HepG2 (cell line): ENCODE results near the gene TMED5. TPM values are rescaled to one million over a fixed set of nuclear protein-coding genes. Genes with fewer than 3 reads are reported as not detected.
"Not testable (repeated sequence)": the region's sequence is repeated elsewhere in the genome, so short reads cannot be mapped to it uniquely, and the experiment has no call there.

Experiments
- ATAC-seq: fragments of 200-7000 bp; cut with Tn5 transposase; 3 replicates; pipeline ENCODE4 v1.9.1; 2020; ENCODE audit warnings: mild to moderate bottlenecking, moderate library complexity
- BruUV-seq: library from RNA; stranded (reverse); fragments of 400-500 nt; replicated peaks from 2 replicates; lab custom pipeline; 2021; lab: Mats Ljungman, UMichigan
- CTCF ChIA-PET: fragments of 300-600 bp; formaldehyde crosslinking; extraction: SDS; loops from one replicate; lab custom pipeline; 2021; ENCODE audit warnings: low total read pairs, inconsistent platforms, low intra/inter-chr PET ratio; lab: Yijun Ruan, JAX
- POLR2A ChIA-PET: fragments of 350-600 bp; sonication (Branson Sonifier 250); formaldehyde crosslinking; loops from one replicate; lab custom pipeline; 2020; ENCODE audit warnings: antibody characterized with exemption, inconsistent platforms; lab: Yijun Ruan, JAX
- DNase-seq: peaks from one replicate; pipeline ENCODE4 v3.0.0-alpha.2; 2015; ENCODE audit warnings: low spot score
- FAIRE-seq: peaks from 3 replicates; lab custom pipeline; 2011; peaks lifted over from hg19 to GRCh38; lab: Jason Lieb, UNC
- H2AFZ ChIP-seq: one replicate; pipeline ENCODE4 v1.6.1; 2011; ENCODE audit warnings: low read length, inconsistent platforms
- H3K27ac ChIP-seq: fragments of 300-600 bp; 3 replicates; pipeline ENCODE4 v1.8.0; 2011; ENCODE audit warnings: mixed run types, mild to moderate bottlenecking, mixed read lengths, low read length, inconsistent platforms; ENCODE audit not compliant: insufficient read depth; ENCODE audit errors: extremely low read length
- H3K27me3 ChIP-seq, 2 experiments: fragments of 200-600 bp in 1 of 2; 2 replicates in 1 of 2; 3 replicates in 1 of 2; pipeline versions ENCODE4 v1.6.0 to v1.8.0; 2011; ENCODE audit warnings: low read length in 2 of 2, mild to moderate bottlenecking in 2 of 2, moderate library complexity in 2 of 2, inconsistent platforms in 1 of 2; ENCODE audit not compliant: insufficient read depth in 2 of 2, control insufficient read depth in 1 of 2
- H3K36me3 ChIP-seq, 2 experiments: fragments of 200-600 bp in 1 of 2; replicated peaks in 1 of 2; 2 replicates in 1 of 2; 3 replicates in 1 of 2; pipeline versions ENCODE4 v1.5.1 to v1.8.0; 2011; ENCODE audit warnings: low read length in 2 of 2, inconsistent platforms in 1 of 2; ENCODE audit not compliant: insufficient read depth in 2 of 2, control insufficient read depth in 1 of 2
- H3K4me1 ChIP-seq: 2 replicates; pipeline ENCODE4 v1.5.1; 2012; ENCODE audit warnings: low read length, inconsistent platforms; ENCODE audit not compliant: insufficient read depth
- H3K4me2 ChIP-seq: 2 replicates; pipeline ENCODE4 v1.6.0; 2011; ENCODE audit warnings: low read depth, low read length, inconsistent platforms
- H3K4me3 ChIP-seq, 3 experiments: fragments of 200-600 bp in 1 of 3; sonication (generic), shearing (Covaris generic) in 1 of 3; replicated peaks in 1 of 3; 2 replicates each; pipeline ENCODE4 v1.5.1; 2011 to 2016; ENCODE audit warnings: low read length in 3 of 3, inconsistent platforms in 2 of 3, low read depth in 2 of 3, mild to moderate bottlenecking in 2 of 3, control low read depth in 1 of 3, mixed read lengths in 1 of 3; ENCODE audit not compliant: insufficient read depth in 1 of 3
- H3K79me2 ChIP-seq: one replicate; pipeline ENCODE4 v1.6.1; 2011; ENCODE audit warnings: low read length, inconsistent platforms; ENCODE audit not compliant: insufficient read depth
- H3K9ac ChIP-seq: 2 replicates; pipeline ENCODE4 v1.6.0; 2011; ENCODE audit warnings: mild to moderate bottlenecking, low read depth, low read length, inconsistent platforms; ENCODE audit not compliant: insufficient read depth
- H3K9me3 ChIP-seq: 2 replicates; pipeline ENCODE4 v1.5.1; 2012; ENCODE audit warnings: mild to moderate bottlenecking, low read length
- H4K20me1 ChIP-seq: 2 replicates; pipeline ENCODE4 v1.6.0; 2011; ENCODE audit warnings: inconsistent platforms, mild to moderate bottlenecking, low read length, moderate library complexity; ENCODE audit not compliant: insufficient read depth
- KAT2B ChIP-seq: fragments of 150-350 bp; IDR thresholded peaks from 2 replicates; pipeline ENCODE4 v1.6.1; 2014; ENCODE audit warnings: low read depth, low read length, borderline replicate concordance
- NFRKB ChIP-seq: fragments of 450-650 bp; IDR thresholded peaks from 2 replicates; pipeline ENCODE4 v1.6.1; 2017
- PRDM15 ChIP-seq: sonication (generic); formaldehyde crosslinking; IDR thresholded peaks from 2 replicates; pipeline ENCODE4 v1.4.0; 2020; ENCODE audit warnings: missing genetic modification reagents
- THYN1 ChIP-seq: sonication (generic); formaldehyde crosslinking; IDR thresholded peaks from 2 replicates; pipeline ENCODE4 v1.8.1; 2023; ENCODE audit warnings: low read depth, mild to moderate bottlenecking, moderate library complexity, missing genetic modification reagents, borderline replicate concordance
- ZBTB14 ChIP-seq: sonication (generic); formaldehyde crosslinking; IDR thresholded peaks from 2 replicates; pipeline ENCODE4 v1.4.0; 2020; ENCODE audit warnings: missing genetic modification reagents
- ZNF83 ChIP-seq: sonication (generic); formaldehyde crosslinking; IDR thresholded peaks from 2 replicates; pipeline ENCODE4 v1.4.0; 2020; ENCODE audit warnings: missing genetic modification reagents, mild to moderate bottlenecking, borderline replicate concordance
- WGBS: methylation state at CpG from one replicate; pipeline ENCODE4 v1.1.6; 2017; ENCODE audit warnings: low lambda C conversion rate; 5-methylcytosine and 5-hydroxymethylcytosine counted together
- in situ Hi-C: cut with HindIII; loops from 2 replicates; pipeline ENCODE4 v1.10.0; 2017; ENCODE audit warnings: low pct_unique_long_range_greater_than_20kb; ENCODE audit not compliant: extremely low pct_ligation_motif_present
- intact Hi-C: fragments of 100-400 bp; cut with micrococcal nuclease; formaldehyde crosslinking; loops from one replicate; pipeline ENCODE4 v1.10.0; 2022; ENCODE audit not compliant: unreplicated experiment
- polyA plus RNA-seq, 8 experiments: library from polyadenylated mRNA; depleted of rRNA in 3 of 8; stranded (reverse) in 7 of 8; unstranded in 1 of 8; fragments of >200 nt; fragmentation: Illumina TruSeq in 4 of 8; extraction: Trizol in 4 of 8; gene quantifications; 2 replicates each; pipeline versions ENCODE4 v1.2.1 to v1.2.3, GENCODE V29; 2011 to 2016; ENCODE audit warnings: low read depth in 4 of 8, missing spikeins in 1 of 8, mixed read lengths in 1 of 8; ENCODE audit not compliant: insufficient read depth in 1 of 8
- total RNA-seq, 5 experiments: library from RNA; depleted of rRNA; stranded (reverse); fragments of >200 nt; fragmentation: Illumina TruSeq; extraction: Trizol; gene quantifications; 2 replicates each; pipeline ENCODE4 v1.2.3, GENCODE V29; 2016; ENCODE audit warnings: low read depth in 1 of 5

The TMED5 gene
- total and polyA plus RNA-seq, 2 of the 13 experiments (the other 11 are each of a cell fraction or from before 2014, with no cell fraction given), result 58.1 to 99.0 TPM

GRCh38 chr1:93164816-93165215, 15.4 kb downstream of the TMED5 start (continued):
- no peak for TF ChIP-seq ZNF83 (CRISPR knock-in tag)
- TF ChIP-seq ZBTB14 (CRISPR knock-in tag), result no peak
- no peak for TF ChIP-seq PRDM15 (CRISPR knock-in tag)
- no peak for TF ChIP-seq KAT2B
- TF ChIP-seq THYN1 (CRISPR knock-in tag), result no peak
- no peak for TF ChIP-seq NFRKB

- H4K20me1 ChIP-seq, intact Hi-C loops, H3K4me1 ChIP-seq, H3K9me3 ChIP-seq, CTCF ChIA-PET, BruUV-seq, H3K9ac ChIP-seq, H3K4me2 ChIP-seq, in situ Hi-C loops, H3K27ac ChIP-seq, ATAC-seq, FAIRE-seq, H3K27me3 ChIP-seq, DNase-seq, H3K4me3 ChIP-seq, H2AFZ ChIP-seq: not testable (repeated sequence)
- POLR2A ChIA-PET, result interaction anchor here (1.5 kb wide), 1 partner anchor 9 kb away, joined by 4 read pairs; no protein-coding TSS in a partner anchor
- Histone ChIP-seq H3K79me2 (peaks cover 66% of the 10 kb centered on the region), H3K36me3 (peaks cover 4 to 27% of the 10 kb centered on the region in 2 experiments; a peak in 4 of 5 replicates)
- 96% methylated on average over 8 of the region's 8 CpGs for WGBS
These were observed 16.9 kb downstream of the TMED5 start for GRCh38 chr1:93163314-93163713.
